ENCODE data around the gene CDCA4. TPM values are rescaled to one million over a fixed set of nuclear protein-coding genes. Genes with fewer than 3 reads are reported as not detected.
"Not testable (repeated sequence)": the region's sequence is repeated elsewhere in the genome, so short reads cannot be mapped to it uniquely, and the experiment has no call there.

CDCA4 gene
- total RNA-seq, 1 donor from 2014 or later: 15.2 TPM

DNA sequence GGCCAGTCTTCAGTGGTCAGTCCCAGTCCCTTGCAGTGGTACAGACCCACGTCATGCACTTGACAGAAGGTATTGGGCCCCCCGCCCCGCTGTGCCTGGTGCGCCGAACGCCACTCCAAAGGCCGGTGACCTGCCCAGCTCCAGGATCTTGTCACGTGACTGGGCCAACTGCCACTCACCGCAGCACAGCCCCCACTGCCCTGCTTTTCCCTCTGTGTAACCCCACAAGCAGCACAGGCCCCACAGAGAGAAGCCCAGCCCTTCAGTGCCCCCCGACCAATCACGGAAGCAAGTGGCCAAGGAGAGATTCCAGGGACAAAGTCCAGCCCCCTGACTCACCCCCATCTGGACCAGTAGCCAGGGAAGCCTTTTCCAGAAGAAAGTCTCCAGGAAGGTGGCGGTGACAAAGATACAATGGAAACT lies 43.8 kb upstream of the CDCA4 start:
- Histone ChIP-seq H3K27me3 (no peaks in the 10 kb centered on the region), H3K4me1 (peaks cover 6% of the 10 kb centered on the region), H3K27ac (peak overlapping the region; percentile 77)

GRCh38 chr14:105064001-105064400 lies 43.1 kb upstream of the CDCA4 start:
- DNase-seq (ENCODE audit: extremely low spot score in 2 of 2): no peak
- H3K36me3 ChIP-seq: no peaks in the 10 kb centered on the region
- H3K4me3 ChIP-seq: peak overlapping the region in 1 of 2 donors; percentile 35
- no peaks in the 10 kb centered on the region for H3K27me3 ChIP-seq
- H3K4me1 ChIP-seq: peaks cover 13% of the 10 kb centered on the region
- intact Hi-C loops (cut with DNase I): no loop called here
- H3K27ac ChIP-seq: no peak overlapping the region
- no peak for TF ChIP-seq POLR2A (IDR thresholded peaks at IDR 0.05)
- no peak for TF ChIP-seq POLR2AphosphoS5 (IDR thresholded peaks at IDR 0.05; ENCODE audit: insufficient read depth in 1 of 2, low read depth in 1 of 2)
- no peak for TF ChIP-seq CTCF (IDR thresholded peaks at IDR 0.05)
- H3K9me3 ChIP-seq: no peaks in the 10 kb centered on the region

More for the DNA sequence above, 43.8 kb upstream of the CDCA4 start:
- H3K36me3 ChIP-seq: no peaks in the 10 kb centered on the region
- DNase-seq (ENCODE audit: extremely low spot score in 2 of 2): no peak
- H3K9me3 ChIP-seq: no peaks in the 10 kb centered on the region
- H3K4me3 ChIP-seq: peak overlapping the region in 1 of 2 donors; percentile 35
- intact Hi-C loops (cut with DNase I): no loop called here
- TF ChIP-seq POLR2AphosphoS5 (IDR thresholded peaks at IDR 0.05; ENCODE audit: insufficient read depth in 1 of 2, low read depth in 1 of 2): no peak
- no peak for TF ChIP-seq POLR2A (IDR thresholded peaks at IDR 0.05)
- no peak for TF ChIP-seq CTCF (IDR thresholded peaks at IDR 0.05)

GRCh38 chr14:105063506-105063905 lies 42.6 kb upstream of the CDCA4 start:
- peaks cover 16% of the 10 kb centered on the region for H3K4me1 ChIP-seq
- H3K27ac ChIP-seq; DNase-seq (ENCODE audit: extremely low spot score in 2 of 2); H3K4me3 ChIP-seq; H3K36me3 ChIP-seq; intact Hi-C loops (cut with DNase I); H3K9me3 ChIP-seq; H3K27me3 ChIP-seq: not testable (repeated sequence)

GRCh38 chr14:105063056-105063455 lies 42.2 kb upstream of the CDCA4 start:
- Histone ChIP-seq H3K4me3 (no peak overlapping the region), H3K27me3 (no peaks in the 10 kb centered on the region), H3K27ac (no peak overlapping the region), H3K4me1 (peaks cover 16% of the 10 kb centered on the region), H3K36me3 (no peaks in the 10 kb centered on the region), H3K9me3 (no peaks in the 10 kb centered on the region)
- no peak for DNase-seq (ENCODE audit: extremely low spot score in 2 of 2)
- TF ChIP-seq CTCF (IDR thresholded peaks at IDR 0.05): no peak
- no peak for TF ChIP-seq POLR2A (IDR thresholded peaks at IDR 0.05)
- no peak for TF ChIP-seq POLR2AphosphoS5 (IDR thresholded peaks at IDR 0.05; ENCODE audit: insufficient read depth in 1 of 2, low read depth in 1 of 2)
- intact Hi-C loops (cut with DNase I): no loop called here

GRCh38 chr14:105062048-105062433 lies 41.2 kb upstream of the CDCA4 start:
- Histone ChIP-seq H3K4me3 (no peak overlapping the region), H3K9me3 (no peaks in the 10 kb centered on the region), H3K4me1 (peaks cover 16% of the 10 kb centered on the region), H3K36me3 (no peaks in the 10 kb centered on the region), H3K27ac (peak overlapping the region; percentile 17), H3K27me3 (no peaks in the 10 kb centered on the region)
- intact Hi-C loops (cut with DNase I): no loop called here
- no peak for TF ChIP-seq CTCF (IDR thresholded peaks at IDR 0.05)
- no peak for TF ChIP-seq POLR2AphosphoS5 (IDR thresholded peaks at IDR 0.05; ENCODE audit: insufficient read depth in 1 of 2, low read depth in 1 of 2)
- TF ChIP-seq POLR2A (IDR thresholded peaks at IDR 0.05): no peak
- peak in 1 of 2 donors; percentile 95 for DNase-seq (ENCODE audit: extremely low spot score in 2 of 2)

Data from vagina (tissue), 2 donors.